B cell (primary cell): ENCODE measurements around the gene OSBP2. TPM values are rescaled to one million over a fixed set of nuclear protein-coding genes. Genes with fewer than 3 reads are reported as not detected.

Source experiments
- ATAC-seq: fragments of 200-7000 bp; cut with Tn5 transposase; one replicate; pipeline ENCODE4 v1.10.0; 2021; ENCODE audit warnings: low read depth, mild to moderate bottlenecking, moderate number of reproducible peaks, moderate library complexity
- CTCF ChIA-PET: fragments of 350-600 bp; sonication (Branson Sonifier 250); formaldehyde crosslinking; loops from one replicate; lab custom pipeline; 2021; ENCODE audit warnings: antibody characterized with exemption, inconsistent platforms; lab: Charles Lee
- POLR2A ChIA-PET: fragments of 350-600 bp; sonication (Branson Sonifier 250); formaldehyde crosslinking; loops from one replicate; lab custom pipeline; 2021; ENCODE audit warnings: antibody characterized with exemption; lab: Charles Lee
- DNase-seq: peaks from one replicate; pipeline ENCODE4 v3.0.0; 2013
- H2AFZ ChIP-seq: 2 replicates; pipeline ENCODE4 v1.6.1; 2012; ENCODE audit warnings: mild to moderate bottlenecking, low read depth, low read length; ENCODE audit not compliant: insufficient read depth, poor library complexity, severe bottlenecking
- H3K27ac ChIP-seq, 2 donors: 1 replicate in 1 of 2; 2 replicates in 1 of 2; pipeline ENCODE4 v1.5.1; 2012 to 2013; ENCODE audit warnings: low read length in 2 of 2, mild to moderate bottlenecking in 2 of 2, moderate library complexity in 1 of 2
- H3K27me3 ChIP-seq, 4 experiments: fragments of 200-600 bp in 1 of 4; sonication (generic) in 1 of 4; replicated peaks in 1 of 4; 1 replicate in 2 of 4; 2 replicates in 2 of 4; pipeline versions ENCODE4 v1.6.1 to v1.7.0; 2013 to 2016; ENCODE audit warnings: low read length in 3 of 4, mild to moderate bottlenecking in 2 of 4, mixed read lengths in 1 of 4, moderate library complexity in 1 of 4; ENCODE audit not compliant: insufficient read depth in 4 of 4, control insufficient read depth in 3 of 4; ENCODE audit errors: control extremely low read depth in 1 of 4
- H3K36me3 ChIP-seq, 2 experiments: replicated peaks in 1 of 2; 1 replicate in 1 of 2; 2 replicates in 1 of 2; pipeline versions ENCODE4 v1.6.1 to v1.7.1; 2013; ENCODE audit warnings: low read length in 1 of 2; ENCODE audit not compliant: insufficient read depth in 2 of 2, control insufficient read depth in 1 of 2; ENCODE audit errors: control extremely low read depth in 1 of 2, extremely low read depth in 1 of 2
- H3K4me1 ChIP-seq, 2 donors: fragments of 200-600 bp in 1 of 2; sonication (generic) in 1 of 2; 1 replicate in 1 of 2; 2 replicates in 1 of 2; pipeline versions ENCODE4 v1.5.1 to v1.6.1; 2013 to 2017; ENCODE audit warnings: low read length in 2 of 2; ENCODE audit not compliant: control insufficient read depth in 2 of 2, insufficient read depth in 2 of 2
- H3K4me2 ChIP-seq: replicated peaks from 2 replicates; pipeline ENCODE3; 2012; ENCODE audit warnings: mild to moderate bottlenecking, low read depth, low read length; ENCODE audit not compliant: poor library complexity, severe bottlenecking
- H3K4me3 ChIP-seq, 5 experiments: fragments of 200-600 bp in 1 of 5; sonication (generic) in 1 of 5; 1 replicate in 3 of 5; 2 replicates in 2 of 5; pipeline versions ENCODE4 v1.5.1 to v1.7.0; 2011 to 2016; ENCODE audit warnings: low read length in 4 of 5, mild to moderate bottlenecking in 4 of 5, low read depth in 2 of 5, control low read depth in 1 of 5, moderate library complexity in 1 of 5; ENCODE audit not compliant: insufficient read depth in 1 of 5; ENCODE audit errors: control extremely low read depth in 1 of 5, extremely low read depth in 1 of 5
- H3K79me2 ChIP-seq: fragments of 200-600 bp; sonication (generic); one replicate; pipeline ENCODE4 v1.6.0; 2016; ENCODE audit warnings: low read length; ENCODE audit not compliant: control insufficient read depth, insufficient read depth
- H3K9ac ChIP-seq: fragments of 200-600 bp; sonication (generic); 2 replicates; pipeline ENCODE4 v1.6.1; 2017; ENCODE audit warnings: mild to moderate bottlenecking, low read length, moderate library complexity
- H3K9me3 ChIP-seq, 3 donors: one replicate each; pipeline versions ENCODE4 v1.6.1 to v1.7.1; 2013; ENCODE audit warnings: low read length in 2 of 3; ENCODE audit not compliant: control insufficient read depth in 2 of 3, insufficient read depth in 1 of 3; ENCODE audit errors: control extremely low read depth in 1 of 3
- H4K20me1 ChIP-seq: 2 replicates; pipeline ENCODE4 v1.6.0; 2012; ENCODE audit warnings: mild to moderate bottlenecking, low read length; ENCODE audit not compliant: insufficient read depth, control insufficient read depth, poor library complexity, severe bottlenecking
- H3K27ac Mint-ChIP-seq: one replicate; pipeline ENCODE4 v1.8.0; 2021; ENCODE audit warnings: mixed read lengths
- H3K27me3 Mint-ChIP-seq: one replicate; pipeline ENCODE4 v1.8.0; 2021; ENCODE audit warnings: mixed read lengths
- H3K4me1 Mint-ChIP-seq: one replicate; pipeline ENCODE4 v1.8.0; 2021; ENCODE audit warnings: mixed read lengths
- H3K4me3 Mint-ChIP-seq: one replicate; pipeline ENCODE4 v1.8.0; 2021; ENCODE audit warnings: mixed read lengths
- H3K9me3 Mint-ChIP-seq: one replicate; pipeline ENCODE4 v1.8.0; 2022; ENCODE audit warnings: mixed read lengths; ENCODE audit not compliant: insufficient read depth
- EZH2 ChIP-seq: IDR thresholded peaks from 2 replicates; pipeline ENCODE4 v1.6.1; 2012; ENCODE audit warnings: borderline replicate concordance, low read depth, mild to moderate bottlenecking, moderate library complexity, low read length; ENCODE audit not compliant: insufficient read depth, poor library complexity, severe bottlenecking
- WGBS: methylation state at CpG from one replicate; pipeline ENCODE4 v1.1.5; 2013; ENCODE audit warnings: missing lambda C conversion rate; ENCODE audit not compliant: insufficient coverage; 5-methylcytosine and 5-hydroxymethylcytosine counted together
- intact Hi-C: fragments of 100-400 bp; cut with micrococcal nuclease; formaldehyde crosslinking; loops from one replicate; pipeline ENCODE4 v1.10.0; 2022
- polyA plus RNA-seq: library from polyadenylated mRNA; depleted of rRNA; stranded (reverse); fragments of >200 nt; gene quantifications from 2 replicates; pipeline ENCODE4 v1.2.3, GENCODE V29; 2012
- total RNA-seq, 2 donors: library from RNA; stranded (reverse); fragments of 120-200 nt in 1 of 2; gene quantifications; 1 replicate in 1 of 2; 2 replicates in 1 of 2; pipeline versions ENCODE4 v1.2.3 to v1.2.4, GENCODE V29; 2013 to 2022
- TF ChIP-seq, protein P1 (sequence below): fragments of 200-600 bp; IDR thresholded peaks from one replicate; pipeline ENCODE4 v1.8.0; 2022; ENCODE audit warnings: antibody characterized with exemption, mild to moderate bottlenecking

The OSBP2 gene
- total and polyA plus RNA-seq, 2 donors (not counting 1 experiment from before 2014, with no cell fraction given): 0.10 to 1.0 TPM

DNA sequence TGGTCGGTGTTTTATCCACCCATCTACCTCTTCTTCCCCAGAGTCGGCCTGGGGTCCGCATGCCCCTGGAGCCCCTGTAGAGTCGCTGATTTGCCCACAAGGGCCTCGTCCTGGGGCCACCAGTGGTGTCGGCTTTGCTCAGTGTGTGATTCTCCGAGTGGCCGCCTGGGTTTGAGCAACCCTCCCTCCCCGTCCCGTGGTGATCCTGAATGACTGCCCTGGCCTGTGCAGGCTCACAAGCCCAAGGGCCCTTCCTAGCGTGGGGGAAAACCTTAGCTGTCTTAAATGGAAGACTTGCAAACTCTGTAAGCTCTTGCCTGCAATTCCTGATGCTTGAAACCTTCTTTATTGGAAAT, 128.3 kb downstream of the OSBP2 start:
- CTCF ChIA-PET: no interaction called here
- TF ChIP-seq, protein P1, sequence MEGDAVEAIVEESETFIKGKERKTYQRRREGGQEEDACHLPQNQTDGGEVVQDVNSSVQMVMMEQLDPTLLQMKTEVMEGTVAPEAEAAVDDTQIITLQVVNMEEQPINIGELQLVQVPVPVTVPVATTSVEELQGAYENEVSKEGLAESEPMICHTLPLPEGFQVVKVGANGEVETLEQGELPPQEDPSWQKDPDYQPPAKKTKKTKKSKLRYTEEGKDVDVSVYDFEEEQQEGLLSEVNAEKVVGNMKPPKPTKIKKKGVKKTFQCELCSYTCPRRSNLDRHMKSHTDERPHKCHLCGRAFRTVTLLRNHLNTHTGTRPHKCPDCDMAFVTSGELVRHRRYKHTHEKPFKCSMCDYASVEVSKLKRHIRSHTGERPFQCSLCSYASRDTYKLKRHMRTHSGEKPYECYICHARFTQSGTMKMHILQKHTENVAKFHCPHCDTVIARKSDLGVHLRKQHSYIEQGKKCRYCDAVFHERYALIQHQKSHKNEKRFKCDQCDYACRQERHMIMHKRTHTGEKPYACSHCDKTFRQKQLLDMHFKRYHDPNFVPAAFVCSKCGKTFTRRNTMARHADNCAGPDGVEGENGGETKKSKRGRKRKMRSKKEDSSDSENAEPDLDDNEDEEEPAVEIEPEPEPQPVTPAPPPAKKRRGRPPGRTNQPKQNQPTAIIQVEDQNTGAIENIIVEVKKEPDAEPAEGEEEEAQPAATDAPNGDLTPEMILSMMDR: no peak
- TF ChIP-seq EZH2: no peak
- H3K27ac ChIP-seq: no peak overlapping the region
- Mint-ChIP-seq H3K4me3 (no peak overlapping the region), H3K9me3 (no peaks in the 10 kb centered on the region), H3K27ac (no peak overlapping the region), H3K27me3 (peaks cover 65% of the 10 kb centered on the region), H3K4me1 (peaks cover 8% of the 10 kb centered on the region)
- intact Hi-C loops: no loop called here
- no peak overlapping the region for H3K4me3 ChIP-seq
- DNase-seq (no peak), ATAC-seq (no peak)
- H3K4me2 ChIP-seq: peak overlapping the region; percentile 54
- no peaks in the 10 kb centered on the region for H3K9me3 ChIP-seq
- H3K79me2 ChIP-seq: no peaks in the 10 kb centered on the region
- H3K9ac ChIP-seq: no peak overlapping the region
- no peak overlapping the region for H2AFZ ChIP-seq
- no peaks in the 10 kb centered on the region for H4K20me1 ChIP-seq
- POLR2A ChIA-PET: no interaction called here
- WGBS: 20% methylated on average over 7 of the region's 11 CpGs
- H3K27me3 ChIP-seq: peaks cover 0 to 29% (median 12%) of the 10 kb centered on the region in 4 experiments
- peaks cover 0 to 10% of the 10 kb centered on the region in 2 donors for H3K4me1 ChIP-seq
- no peaks in the 10 kb centered on the region for H3K36me3 ChIP-seq

DNA sequence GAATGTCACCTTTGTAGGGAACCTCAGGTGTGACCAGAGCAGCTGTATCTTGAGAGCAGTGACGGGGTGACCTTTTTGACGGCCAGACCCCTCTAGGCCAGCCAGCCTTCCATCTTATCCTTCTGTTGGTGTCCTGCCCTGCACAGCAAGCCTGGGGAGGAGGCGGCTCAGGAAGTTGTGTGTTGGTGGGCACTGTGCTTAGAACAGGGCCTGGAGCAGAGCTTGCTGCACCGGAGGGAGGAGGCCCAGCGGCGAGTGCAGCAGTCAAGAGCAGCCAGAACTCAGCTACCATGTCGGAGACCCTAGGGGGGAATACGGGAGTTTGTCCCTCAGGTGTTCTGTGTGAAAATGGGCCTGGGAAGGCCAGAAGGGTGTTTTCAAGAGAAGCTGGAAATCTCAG, 129.4 kb downstream of the OSBP2 start:
- Mint-ChIP-seq H3K9me3 (no peaks in the 10 kb centered on the region), H3K4me3 (no peak overlapping the region), H3K4me1 (peaks cover 8% of the 10 kb centered on the region), H3K27me3 (peaks cover 64% of the 10 kb centered on the region), H3K27ac (no peak overlapping the region)
- POLR2A ChIA-PET: no interaction called here
- no peaks in the 10 kb centered on the region for H3K9me3 ChIP-seq
- H3K36me3 ChIP-seq: no peaks in the 10 kb centered on the region
- peaks cover 0 to 32% (median 12%) of the 10 kb centered on the region in 4 experiments for H3K27me3 ChIP-seq
- H3K4me1 ChIP-seq: peaks cover 0 to 10% of the 10 kb centered on the region in 2 donors
- no peaks in the 10 kb centered on the region for H4K20me1 ChIP-seq
- CTCF ChIA-PET: no interaction called here
- ATAC-seq: no peak
- 100% methylated on average over 3 of the region's 8 CpGs for WGBS
- H3K4me2 ChIP-seq: no peak overlapping the region
- intact Hi-C loops: no loop called here
- no peaks in the 10 kb centered on the region for H3K79me2 ChIP-seq
- no peak overlapping the region for H2AFZ ChIP-seq
- DNase-seq: no peak
- TF ChIP-seq, protein P1: no peak
- TF ChIP-seq EZH2: no peak
- no peak overlapping the region for H3K27ac ChIP-seq
- H3K4me3 ChIP-seq: no peak overlapping the region
- no peak overlapping the region for H3K9ac ChIP-seq
